Fibroblast of the aortic adventitia (primary cell): ENCODE data around the gene PCNX2. TPM values are rescaled to one million over a fixed set of nuclear protein-coding genes. Genes with fewer than 3 reads are reported as not detected.

Experiments
- DNase-seq: peaks from one replicate; pipeline ENCODE4 v3.0.0-alpha.2; 2010; ENCODE audit warnings: low read depth
- H3K4me3 ChIP-seq: 2 replicates; pipeline ENCODE4 v1.5.1; 2011; ENCODE audit warnings: low read depth, mild to moderate bottlenecking, control low read depth, low read length, moderate library complexity
- CTCF ChIP-seq: IDR thresholded peaks from 2 replicates; pipeline ENCODE4 v1.5.1; 2011; ENCODE audit warnings: mild to moderate bottlenecking, low read length, control low read depth, inconsistent platforms; ENCODE audit not compliant: insufficient read depth
- total RNA-seq: library from RNA; depleted of rRNA; stranded (reverse); fragments of >200 nt; gene quantifications from 2 replicates; pipeline ENCODE4 v1.2.3, GENCODE V29; 2012; ENCODE audit warnings: low replicate concordance

The PCNX2 gene
- total RNA-seq, 1 donor: 70.7 TPM

- no peak overlapping the region for H3K4me3 ChIP-seq
- TF ChIP-seq CTCF: no peak
- no peak for DNase-seq
Observed at GRCh38 chr1:232983375-232983774, 312.1 kb downstream of the PCNX2 start.

GRCh38 chr1:232982238-232982944 lies 313.1 kb downstream of the PCNX2 start:
- H3K4me3 ChIP-seq: no peak overlapping the region
- DNase-seq: peak; percentile 50
- TF ChIP-seq CTCF: no peak

GRCh38 chr1:232980986-232981560 lies 314.5 kb downstream of the PCNX2 start:
- TF ChIP-seq CTCF: no peak
- DNase-seq: no peak

GRCh38 chr1:232980355-232980978 lies 315.1 kb downstream of the PCNX2 start:
- TF ChIP-seq CTCF: no peak
- H3K4me3 ChIP-seq: no peak overlapping the region
- DNase-seq: no peak

More at GRCh38 chr1:232980986-232981560, 314.5 kb downstream of the PCNX2 start:
- no peak overlapping the region for H3K4me3 ChIP-seq

- no peak for TF ChIP-seq CTCF
- H3K4me3 ChIP-seq: no peak overlapping the region
Observed at GRCh38 chr1:232979558-232979957, 316.0 kb downstream of the PCNX2 start.

GRCh38 chr1:232978815-232979214 lies 316.7 kb downstream of the PCNX2 start:
- DNase-seq: no peak
- no peak overlapping the region for H3K4me3 ChIP-seq
- no peak for TF ChIP-seq CTCF

More at GRCh38 chr1:232979558-232979957, 316.0 kb downstream of the PCNX2 start:
- DNase-seq: no peak
